Measurements from ENCODE around the gene PANK2.
"Not testable (repeated sequence)": the region's sequence is repeated elsewhere in the genome, so short reads cannot be mapped to it uniquely, and the experiment has no call there.

PANK2 gene

GRCh38 chr20:3888622-3889488, at the start of gene PANK2:
Gene PANK2 (plus strand): TSS chr20:3889387.
- H3K27ac ChIP-seq, result peak within 1 kb of the TSS; percentile 81
- TF ChIP-seq CTCF (IDR thresholded peaks at IDR 0.05) (no peak), ZFX (IDR thresholded peaks at IDR 0.05; ENCODE audit: borderline replicate concordance) (no peak)

DNA sequence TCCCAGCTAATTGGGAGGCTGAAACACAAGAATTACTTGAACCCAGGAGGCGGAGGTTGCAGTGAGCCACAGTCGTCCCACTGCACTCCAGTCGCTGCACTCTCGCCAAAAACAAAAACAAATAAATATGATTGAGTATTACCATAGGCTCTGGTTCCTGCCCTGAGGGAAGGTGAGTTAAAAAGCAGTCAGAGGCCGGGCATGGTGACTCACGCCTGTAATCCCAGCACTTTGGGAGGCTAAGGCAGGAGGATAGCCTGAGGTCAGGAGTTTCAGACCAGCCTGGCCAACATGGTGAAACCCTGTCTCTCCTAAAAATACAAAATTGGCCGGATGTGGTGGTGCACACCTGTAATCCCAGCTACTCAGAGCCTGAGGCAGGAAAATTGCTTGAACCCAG, 49.0 kb upstream of the PANK2 start:
- not testable (repeated sequence) for H3K27ac ChIP-seq

DNA sequence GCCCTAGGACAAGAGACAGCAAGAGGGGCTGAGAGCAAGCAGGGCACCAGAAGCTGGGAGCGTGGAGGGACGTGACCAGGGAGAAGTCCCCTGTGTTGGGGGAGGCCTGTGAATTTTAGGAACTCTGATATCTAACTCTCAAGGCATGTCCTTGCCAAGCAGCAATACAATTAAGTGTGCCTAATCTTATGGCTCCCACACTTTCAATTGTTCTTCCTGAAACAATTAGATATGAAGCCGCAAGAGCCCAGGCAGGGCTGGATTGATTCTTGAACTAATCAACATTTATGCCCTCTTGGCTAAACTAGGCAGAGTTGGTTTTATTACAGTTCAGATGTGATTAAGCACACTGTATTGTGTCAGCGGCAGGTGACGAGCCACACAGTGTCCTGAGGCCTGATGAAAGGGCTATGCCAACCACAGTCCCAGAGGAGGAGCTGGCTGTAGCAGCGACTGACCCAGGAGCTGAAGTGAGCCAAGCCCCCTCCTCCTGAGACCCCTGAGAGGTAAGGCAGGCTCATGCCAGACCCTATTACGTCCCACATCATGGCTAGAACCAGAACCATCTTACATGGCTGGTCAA, 46.7 kb upstream of the PANK2 start:
- no peak overlapping the region for H3K27ac ChIP-seq
- TF ChIP-seq CTCF (IDR thresholded peaks at IDR 0.05) (no peak), ZFX (IDR thresholded peaks at IDR 0.05; ENCODE audit: borderline replicate concordance) (no peak)

- H3K27ac ChIP-seq, result no peak overlapping the region
- TF ChIP-seq CTCF (IDR thresholded peaks at IDR 0.05), result no peak
Measured at GRCh38 chr20:3843490-3843889, 45.7 kb upstream of the PANK2 start.

- not testable (repeated sequence) for H3K27ac ChIP-seq
Measured at GRCh38 chr20:3843990-3844619, 45.1 kb upstream of the PANK2 start.

DNA sequence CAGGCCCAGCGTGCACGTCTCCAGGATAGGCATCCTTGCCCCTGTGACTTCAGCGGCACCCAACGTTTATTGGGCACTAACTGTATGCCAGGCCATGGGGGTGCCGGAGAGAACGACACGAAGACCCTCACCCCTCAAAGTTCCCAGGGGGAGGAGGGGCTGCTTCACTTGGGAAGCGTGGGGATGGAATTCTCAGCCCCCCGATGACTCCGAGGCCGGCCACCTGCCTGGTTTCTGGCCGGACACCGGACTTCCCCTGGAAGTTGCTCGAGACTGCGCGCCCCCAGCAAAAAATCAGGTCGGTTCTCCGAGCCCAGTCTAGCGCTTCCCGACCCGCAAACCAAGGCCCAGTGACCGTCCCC, 42.8 kb upstream of the PANK2 start:
- TF ChIP-seq CTCF (IDR thresholded peaks at IDR 0.05) (no peak), ZFX (IDR thresholded peaks at IDR 0.05; ENCODE audit: borderline replicate concordance) (no peak)
- peak overlapping the region; percentile 71 for H3K27ac ChIP-seq

GRCh38 chr20:3846740-3847428, 42.3 kb upstream of the PANK2 start, which contains the start of gene MAVS:
Gene MAVS (plus strand): TSS chr20:3846834. CDS start chr20:3854625, 7,791 bp downstream.
- TF ChIP-seq CTCF (IDR thresholded peaks at IDR 0.05) (no peak), ZFX (IDR thresholded peaks at IDR 0.05; ENCODE audit: borderline replicate concordance) (no peak)
- peak within 1 kb of the TSS; percentile 71 for H3K27ac ChIP-seq

GRCh38 chr20:3847429-3847940, 41.7 kb upstream of the PANK2 start:
- H3K27ac ChIP-seq, result peak overlapping the region; percentile 71

More at GRCh38 chr20:3847429-3847940, 41.7 kb upstream of the PANK2 start:
- no peak for TF ChIP-seq CTCF (IDR thresholded peaks at IDR 0.05)
- TF ChIP-seq ZFX (IDR thresholded peaks at IDR 0.05; ENCODE audit: borderline replicate concordance), result no peak

All from 22Rv1 (cell line).